NT2/D1 (cell line): Measurements from ENCODE around the gene MARCHF6.

Source experiments
- SUZ12 ChIP-seq: IDR thresholded peaks from 2 replicates; pipeline ENCODE4 v1.6.1; 2011; ENCODE audit not compliant: insufficient read length, insufficient read depth; ENCODE audit errors: extremely low read depth
- ZNF274 ChIP-seq: IDR thresholded peaks from 2 replicates; pipeline ENCODE4 v1.6.1; 2011; ENCODE audit warnings: mild to moderate bottlenecking, low read depth, low read length

GRCh38 chr5:10365782-10366181 lies 12.3 kb downstream of the MARCHF6 start:
- TF ChIP-seq SUZ12 (no peak), ZNF274 (no peak)
